Stimulated activated memory B cell treated with anti-CD40 and anti-IgM and Interleukin-4, amounts not matched to agents 10 μg/mL and 1 μg/mL and 100 μg/mL, for 72 hours (primary cell): ENCODE results near the gene MDH1B.
A peak's percentile ranks its signal among the peaks of the same experiment; 100 is the strongest.
"Not testable (repeated sequence)": the region's sequence is repeated elsewhere in the genome, so short reads cannot be mapped to it uniquely, and the experiment has no call there.

Source experiments
- ATAC-seq: fragments of 150-1000 bp; cut with Tn5 transposase; 2 replicates; pipeline ENCODE4 v1.10.0; 2021
- H3K27ac Mint-ChIP-seq: one replicate; pipeline ENCODE4 v1.8.0; 2022; ENCODE audit warnings: mild to moderate bottlenecking, mixed read lengths
- H3K27me3 Mint-ChIP-seq: one replicate; pipeline ENCODE4 v1.8.0; 2022; ENCODE audit warnings: mixed read lengths
- H3K36me3 Mint-ChIP-seq: one replicate; pipeline ENCODE4 v1.8.0; 2022; ENCODE audit warnings: mixed read lengths
- H3K4me1 Mint-ChIP-seq: one replicate; pipeline ENCODE4 v1.8.0; 2022; ENCODE audit warnings: mixed read lengths
- H3K4me3 Mint-ChIP-seq: one replicate; pipeline ENCODE4 v1.8.0; 2022; ENCODE audit warnings: mild to moderate bottlenecking, moderate library complexity, mixed read lengths
- H3K9me3 Mint-ChIP-seq: one replicate; pipeline ENCODE4 v1.8.0; 2022; ENCODE audit warnings: mixed read lengths

MDH1B gene

GRCh38 chr2:206727287-206727686 is 37.8 kb downstream of the MDH1B start:
- peaks cover 30% of the 10 kb centered on the region for H3K27me3 Mint-ChIP-seq
- no peak overlapping the region for H3K4me3 Mint-ChIP-seq
- ATAC-seq = no peak
- H3K9me3 Mint-ChIP-seq = peaks cover under 1% of the 10 kb centered on the region
- H3K36me3 Mint-ChIP-seq = no peaks in the 10 kb centered on the region
- H3K27ac Mint-ChIP-seq = no peak overlapping the region
- H3K4me1 Mint-ChIP-seq = no peaks in the 10 kb centered on the region

DNA sequence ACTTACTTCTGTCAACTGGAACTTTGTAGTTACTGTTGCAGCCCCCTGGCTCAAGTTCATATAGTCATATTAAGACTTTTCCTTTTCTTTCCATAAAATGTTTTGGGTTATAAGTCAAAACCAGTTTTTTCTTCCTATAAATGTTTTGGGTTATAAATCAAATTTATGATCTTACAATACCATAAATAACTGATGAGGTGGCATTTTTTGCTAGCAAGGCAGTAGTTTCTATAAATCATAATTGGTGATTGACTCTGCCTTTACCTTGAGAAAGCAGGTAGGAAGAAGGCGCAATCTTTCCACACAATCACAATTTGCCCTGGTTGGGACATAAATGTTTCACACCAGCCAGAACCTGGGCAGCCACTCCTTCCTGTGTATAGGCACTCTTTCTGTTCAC is 41.8 kb downstream of the MDH1B start:
- Mint-ChIP-seq H3K27me3 (peaks cover 37% of the 10 kb centered on the region), H3K9me3 (peaks cover 4% of the 10 kb centered on the region), H3K36me3 (no peaks in the 10 kb centered on the region), H3K27ac (no peak overlapping the region), H3K4me3 (no peak overlapping the region), H3K4me1 (no peaks in the 10 kb centered on the region)
- ATAC-seq = no peak

DNA sequence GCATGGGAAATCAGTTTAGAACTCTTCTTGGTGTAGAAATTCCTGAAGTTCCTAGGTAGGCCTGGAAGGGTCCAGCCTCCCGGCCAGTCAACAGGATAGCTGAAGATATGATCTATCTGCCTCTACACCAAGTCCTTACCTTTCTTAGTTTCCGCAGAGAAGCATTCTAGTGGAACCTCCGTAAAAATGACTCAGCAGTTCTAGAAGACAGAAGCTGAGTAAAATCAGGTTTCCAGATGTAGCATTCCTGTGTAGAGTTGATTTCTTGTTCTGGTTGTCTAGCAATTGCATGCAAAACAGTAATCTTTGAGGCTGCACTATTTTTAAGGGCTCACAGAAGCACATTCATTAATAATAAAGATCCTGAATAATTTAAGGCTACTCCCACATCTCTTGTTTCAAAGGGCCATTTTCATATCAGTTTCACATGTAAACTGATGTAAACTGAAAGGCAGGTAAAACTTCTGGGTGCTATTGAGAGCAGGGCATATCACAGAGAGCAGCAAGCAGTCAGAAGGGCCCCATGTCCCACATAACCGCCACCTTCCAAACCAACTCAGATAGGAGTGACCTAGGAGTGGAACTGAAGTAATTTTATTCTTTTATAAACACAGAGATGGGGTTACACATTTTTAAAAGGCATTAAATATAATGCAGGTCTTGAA is 43.7 kb downstream of the MDH1B start:
- no peak for ATAC-seq
- no peaks in the 10 kb centered on the region for H3K4me1 Mint-ChIP-seq
- H3K9me3 Mint-ChIP-seq = peaks cover 4% of the 10 kb centered on the region
- H3K36me3 Mint-ChIP-seq = no peaks in the 10 kb centered on the region
- H3K4me3 Mint-ChIP-seq = no peak overlapping the region
- peaks cover 23% of the 10 kb centered on the region for H3K27me3 Mint-ChIP-seq
- no peak overlapping the region for H3K27ac Mint-ChIP-seq

DNA sequence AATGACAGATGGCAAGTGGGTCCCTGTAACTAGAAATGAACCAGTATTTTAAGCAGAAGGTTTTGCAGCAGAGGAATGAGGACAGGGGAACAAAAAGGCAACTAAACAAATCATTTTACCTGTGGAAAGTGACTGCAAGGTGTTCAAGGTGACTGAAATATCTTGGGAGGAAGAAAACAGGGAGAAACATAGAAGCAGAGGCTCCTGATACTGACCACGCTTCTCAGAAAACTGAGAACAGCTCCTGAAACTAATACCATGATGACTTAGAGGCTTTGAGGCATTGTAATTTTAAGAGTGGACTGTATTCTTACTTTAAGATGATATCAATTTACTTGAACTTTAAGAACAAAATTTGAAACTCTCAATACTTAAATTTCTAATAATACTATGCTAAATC is 46.8 kb downstream of the MDH1B start, which contains the start of gene DYTN:
Gene DYTN (minus strand): TSS at position 101 of the 400 bp plus-strand sequence. CDS start 117 bp downstream, outside the sequence.
- no peak for ATAC-seq
- Mint-ChIP-seq H3K4me3 (no peak within 1 kb of the TSS), H3K27ac (no peak within 1 kb of the TSS), H3K4me1 (no peaks in the 10 kb centered on the region), H3K36me3 (no peaks in the 10 kb centered on the region), H3K9me3 (peaks cover 4% of the 10 kb centered on the region), H3K27me3 (peaks cover 45% of the 10 kb centered on the region)

GRCh38 chr2:206716623-206717022 is 48.5 kb downstream of the MDH1B start:
- Mint-ChIP-seq H3K27me3 (peaks cover 36% of the 10 kb centered on the region), H3K9me3 (no peaks in the 10 kb centered on the region), H3K4me3 (no peak overlapping the region)

DNA sequence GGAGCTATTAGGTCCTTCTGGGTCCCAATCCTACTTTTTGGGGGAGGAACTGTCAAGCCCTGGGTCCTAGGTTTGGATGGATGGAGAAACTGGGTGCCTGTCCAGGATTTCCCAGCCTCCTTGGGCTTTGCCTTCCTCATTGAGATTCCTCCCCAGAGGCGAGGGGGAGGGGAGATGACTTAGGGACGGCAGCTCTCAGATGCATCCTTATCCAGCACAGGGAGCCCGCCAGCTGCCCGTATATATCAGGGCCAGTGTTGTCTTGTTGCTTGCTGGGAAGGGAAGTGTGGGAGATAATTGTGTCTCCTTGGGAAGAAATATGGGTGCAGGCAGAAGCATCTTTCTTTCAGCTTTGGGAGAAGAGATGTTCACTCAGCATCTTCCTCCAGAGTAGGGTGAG is 49.9 kb downstream of the MDH1B start:
- H3K36me3 Mint-ChIP-seq, H3K27ac Mint-ChIP-seq, H3K9me3 Mint-ChIP-seq, ATAC-seq, H3K4me1 Mint-ChIP-seq, H3K4me3 Mint-ChIP-seq: not testable (repeated sequence)
- H3K27me3 Mint-ChIP-seq = peaks cover 36% of the 10 kb centered on the region

More at GRCh38 chr2:206716623-206717022, 48.5 kb downstream of the MDH1B start:
- H3K27ac Mint-ChIP-seq = no peak overlapping the region
- no peaks in the 10 kb centered on the region for H3K36me3 Mint-ChIP-seq
- no peaks in the 10 kb centered on the region for H3K4me1 Mint-ChIP-seq
- ATAC-seq = no peak

GRCh38 chr2:206713746-206714145 is 51.4 kb downstream of the MDH1B start:
- H3K27ac Mint-ChIP-seq = no peak overlapping the region
- H3K4me3 Mint-ChIP-seq = no peak overlapping the region
- no peaks in the 10 kb centered on the region for H3K36me3 Mint-ChIP-seq
- peaks cover 28% of the 10 kb centered on the region for H3K27me3 Mint-ChIP-seq
- no peaks in the 10 kb centered on the region for H3K4me1 Mint-ChIP-seq
- ATAC-seq = peak; percentile 71
- H3K9me3 Mint-ChIP-seq = no peaks in the 10 kb centered on the region

DNA sequence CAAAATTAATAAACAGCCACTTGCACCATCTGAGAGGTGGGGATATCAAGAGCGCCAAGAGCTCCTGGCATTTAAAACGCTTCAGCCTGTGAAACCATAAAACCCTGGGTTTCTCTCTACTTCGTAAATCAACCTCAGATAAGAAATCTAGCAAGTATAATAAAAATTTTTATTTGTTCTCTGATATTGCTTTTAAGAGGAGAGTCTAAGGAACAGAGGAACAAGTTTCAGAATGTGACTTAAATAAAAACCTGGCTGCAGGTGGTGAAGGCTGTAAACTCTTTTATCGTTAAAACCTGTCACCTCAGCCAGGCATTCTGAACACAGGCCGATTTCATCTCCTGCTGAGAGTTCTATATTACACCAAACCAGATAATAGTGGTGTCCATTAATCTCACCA is 56.8 kb downstream of the MDH1B start:
- Mint-ChIP-seq H3K36me3 (no peaks in the 10 kb centered on the region), H3K27me3 (no peaks in the 10 kb centered on the region), H3K4me1 (no peaks in the 10 kb centered on the region), H3K27ac (no peak overlapping the region), H3K4me3 (no peak overlapping the region), H3K9me3 (no peaks in the 10 kb centered on the region)
- ATAC-seq = no peak

GRCh38 chr2:206707164-206707701 is 57.9 kb downstream of the MDH1B start:
- Mint-ChIP-seq H3K36me3 (no peaks in the 10 kb centered on the region), H3K4me1 (no peaks in the 10 kb centered on the region), H3K9me3 (no peaks in the 10 kb centered on the region), H3K4me3 (no peak overlapping the region), H3K27ac (no peak overlapping the region), H3K27me3 (no peaks in the 10 kb centered on the region)
- ATAC-seq = no peak

GRCh38 chr2:206701952-206702605 is 63.0 kb downstream of the MDH1B start:
- Mint-ChIP-seq H3K27me3 (peaks cover 30% of the 10 kb centered on the region), H3K27ac (no peak overlapping the region), H3K9me3 (no peaks in the 10 kb centered on the region), H3K36me3 (no peaks in the 10 kb centered on the region), H3K4me3 (no peak overlapping the region), H3K4me1 (peaks cover 5% of the 10 kb centered on the region)
- ATAC-seq = no peak

DNA sequence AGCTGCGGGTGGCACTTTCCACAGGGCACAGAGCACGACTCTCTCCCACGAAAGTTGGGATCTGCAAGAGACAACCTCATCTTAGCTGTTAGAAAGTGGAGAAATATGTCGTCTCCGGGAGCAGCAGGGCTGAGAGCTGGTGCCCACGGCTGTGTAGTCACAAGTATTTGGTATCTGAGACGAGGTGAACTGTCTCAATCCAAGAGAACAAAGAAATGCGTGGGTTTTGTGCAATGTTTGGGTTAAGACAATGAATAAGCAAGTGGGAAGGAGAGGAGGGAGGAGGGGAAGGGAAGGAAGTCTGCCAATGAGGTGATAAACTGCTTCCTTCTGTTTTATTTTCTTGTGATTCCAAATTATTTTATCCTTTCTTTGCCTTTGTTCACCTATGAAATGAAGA is 65.0 kb downstream of the MDH1B start:
- Mint-ChIP-seq H3K4me1 (peaks cover 5% of the 10 kb centered on the region), H3K4me3 (no peak overlapping the region), H3K9me3 (no peaks in the 10 kb centered on the region), H3K27me3 (peaks cover 30% of the 10 kb centered on the region), H3K27ac (no peak overlapping the region), H3K36me3 (no peaks in the 10 kb centered on the region)
- ATAC-seq = no peak

DNA sequence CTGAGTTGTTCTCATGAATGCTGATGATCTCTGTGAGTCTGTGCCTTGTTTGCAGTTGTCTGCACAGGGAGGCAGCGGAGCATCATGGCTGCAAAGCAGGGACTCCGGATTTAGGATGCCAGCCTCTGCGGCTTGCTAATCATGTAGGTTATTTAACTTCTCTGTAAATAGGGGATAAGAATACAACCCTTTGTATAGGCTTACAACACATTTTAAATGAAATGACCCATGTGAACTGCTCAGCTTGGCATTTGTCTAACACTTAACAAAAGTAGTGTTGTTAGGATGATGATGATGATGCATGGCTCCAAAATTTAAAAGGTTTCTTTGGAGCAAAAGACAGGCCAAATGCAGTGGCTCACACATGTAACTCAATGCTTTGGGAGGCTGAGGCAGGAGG is 66.3 kb downstream of the MDH1B start:
- ATAC-seq = no peak
- H3K4me3 Mint-ChIP-seq = no peak overlapping the region
- H3K36me3 Mint-ChIP-seq = no peaks in the 10 kb centered on the region
- peaks cover 30% of the 10 kb centered on the region for H3K27me3 Mint-ChIP-seq
- peaks cover 5% of the 10 kb centered on the region for H3K4me1 Mint-ChIP-seq
- no peak overlapping the region for H3K27ac Mint-ChIP-seq
- no peaks in the 10 kb centered on the region for H3K9me3 Mint-ChIP-seq

- ATAC-seq = no peak
- Mint-ChIP-seq H3K27me3 (peaks cover 30% of the 10 kb centered on the region), H3K4me3 (no peak overlapping the region), H3K4me1 (peaks cover 5% of the 10 kb centered on the region), H3K36me3 (no peaks in the 10 kb centered on the region), H3K27ac (no peak overlapping the region), H3K9me3 (no peaks in the 10 kb centered on the region)
These were observed 68.2 kb downstream of the MDH1B start for GRCh38 chr2:206696910-206697309.

GRCh38 chr2:206693399-206694137 is 71.6 kb downstream of the MDH1B start:
- Mint-ChIP-seq H3K27ac (no peak overlapping the region), H3K4me1 (no peaks in the 10 kb centered on the region), H3K36me3 (no peaks in the 10 kb centered on the region), H3K4me3 (no peak overlapping the region), H3K27me3 (peaks cover 14% of the 10 kb centered on the region), H3K9me3 (no peaks in the 10 kb centered on the region)
- peak; percentile 58 for ATAC-seq

- H3K36me3 Mint-ChIP-seq = no peaks in the 10 kb centered on the region
- H3K27ac Mint-ChIP-seq = no peak overlapping the region
- H3K9me3 Mint-ChIP-seq = no peaks in the 10 kb centered on the region
- no peaks in the 10 kb centered on the region for H3K4me1 Mint-ChIP-seq
- ATAC-seq = no peak
- no peak overlapping the region for H3K4me3 Mint-ChIP-seq
- peaks cover 14% of the 10 kb centered on the region for H3K27me3 Mint-ChIP-seq
These were observed 72.2 kb downstream of the MDH1B start for GRCh38 chr2:206692971-206693370.
